ENCODE measurements around the gene JMJD1C.

JMJD1C gene

DNA sequence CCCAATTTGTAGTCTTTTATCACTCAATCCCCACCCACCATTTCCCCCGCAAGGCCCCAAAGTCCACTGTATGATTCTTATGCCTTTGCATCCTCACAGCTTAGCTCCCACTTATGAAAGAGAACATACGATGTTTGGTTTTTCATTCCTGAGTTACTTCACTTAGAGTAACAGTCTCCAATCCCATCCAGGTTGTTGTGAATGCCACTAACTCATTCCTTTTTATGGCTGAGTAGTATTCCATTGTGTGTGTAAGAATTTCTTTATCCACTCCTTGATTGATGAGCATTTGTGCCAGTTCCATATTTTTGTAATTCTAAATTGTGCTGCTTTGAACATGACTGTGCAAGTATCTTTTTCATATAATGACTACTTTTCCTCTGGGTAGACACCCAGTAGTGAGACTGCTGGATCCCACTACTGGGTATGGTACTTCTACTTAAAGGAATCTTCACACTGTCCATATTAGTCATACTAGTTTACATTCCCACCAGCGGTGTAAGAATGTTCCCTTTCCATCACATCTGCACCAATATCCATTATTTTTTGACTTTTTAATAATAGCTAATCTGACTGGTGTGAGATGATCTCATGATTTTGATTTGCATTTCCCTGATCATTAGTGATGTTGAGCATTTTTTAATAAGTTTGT, 152.6 kb downstream of the JMJD1C start:
- Histone ChIP-seq H3K4me1 (ENCODE audit: control insufficient read depth, insufficient read depth, low read length) (no peaks in the 10 kb centered on the region; the same call in 1 of the 2 replicates), H3K27ac (ENCODE audit: extremely low read depth, low read depth, low read length) (no peak overlapping the region)
- POLR2A ChIA-PET = no interaction called here

DNA sequence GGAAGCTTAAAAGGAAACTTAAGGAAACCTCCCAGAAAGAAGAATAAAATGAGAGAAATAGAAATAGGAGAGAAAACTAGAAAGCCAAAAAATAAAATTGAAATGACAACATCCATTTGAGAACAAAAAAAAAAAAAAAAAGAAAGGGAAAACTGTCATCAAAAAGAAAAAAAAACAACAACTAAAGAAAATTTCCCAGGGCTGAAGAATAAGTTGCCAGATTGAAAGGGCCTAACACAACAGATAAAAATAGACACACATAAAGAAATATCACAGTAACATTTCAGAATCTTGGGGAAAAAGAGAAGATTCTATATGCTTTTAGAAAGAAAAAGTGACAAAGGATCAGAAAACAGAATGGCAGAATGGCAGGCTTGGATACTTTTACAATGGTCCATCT, 157.1 kb downstream of the JMJD1C start:
- Histone ChIP-seq H3K4me3 (ENCODE audit: low read depth, low read length) (no peak overlapping the region), H3K36me3 (ENCODE audit: control insufficient read depth in 2 of 2, insufficient read depth in 1 of 2, low read length in 2 of 2) (no peaks in the 10 kb centered on the region; a peak in 1 of 3 replicates), H3K9me3 (ENCODE audit: control insufficient read depth, insufficient read depth, low read depth, low read length) (no peaks in the 10 kb centered on the region), H3K27ac (ENCODE audit: extremely low read depth, low read depth, low read length) (no peak overlapping the region), H3K4me1 (ENCODE audit: control insufficient read depth, insufficient read depth, low read length) (no peaks in the 10 kb centered on the region)
- ChIA-PET CTCF (no interaction called here), POLR2A (interaction anchor here (0.7 kb wide), 1 partner anchor 35 kb away, joined by 4 read pairs; no protein-coding TSS in a partner anchor)
- TF ChIP-seq HOXA7 (CRISPR knock-in tag; IDR thresholded peaks at IDR 0.05; ENCODE audit: borderline replicate concordance) = no peak
- peak; percentile 73 for TF ChIP-seq PRDM1 (tag by site-specific recombination; IDR thresholded peaks at IDR 0.05)
- TF ChIP-seq, protein P1, sequence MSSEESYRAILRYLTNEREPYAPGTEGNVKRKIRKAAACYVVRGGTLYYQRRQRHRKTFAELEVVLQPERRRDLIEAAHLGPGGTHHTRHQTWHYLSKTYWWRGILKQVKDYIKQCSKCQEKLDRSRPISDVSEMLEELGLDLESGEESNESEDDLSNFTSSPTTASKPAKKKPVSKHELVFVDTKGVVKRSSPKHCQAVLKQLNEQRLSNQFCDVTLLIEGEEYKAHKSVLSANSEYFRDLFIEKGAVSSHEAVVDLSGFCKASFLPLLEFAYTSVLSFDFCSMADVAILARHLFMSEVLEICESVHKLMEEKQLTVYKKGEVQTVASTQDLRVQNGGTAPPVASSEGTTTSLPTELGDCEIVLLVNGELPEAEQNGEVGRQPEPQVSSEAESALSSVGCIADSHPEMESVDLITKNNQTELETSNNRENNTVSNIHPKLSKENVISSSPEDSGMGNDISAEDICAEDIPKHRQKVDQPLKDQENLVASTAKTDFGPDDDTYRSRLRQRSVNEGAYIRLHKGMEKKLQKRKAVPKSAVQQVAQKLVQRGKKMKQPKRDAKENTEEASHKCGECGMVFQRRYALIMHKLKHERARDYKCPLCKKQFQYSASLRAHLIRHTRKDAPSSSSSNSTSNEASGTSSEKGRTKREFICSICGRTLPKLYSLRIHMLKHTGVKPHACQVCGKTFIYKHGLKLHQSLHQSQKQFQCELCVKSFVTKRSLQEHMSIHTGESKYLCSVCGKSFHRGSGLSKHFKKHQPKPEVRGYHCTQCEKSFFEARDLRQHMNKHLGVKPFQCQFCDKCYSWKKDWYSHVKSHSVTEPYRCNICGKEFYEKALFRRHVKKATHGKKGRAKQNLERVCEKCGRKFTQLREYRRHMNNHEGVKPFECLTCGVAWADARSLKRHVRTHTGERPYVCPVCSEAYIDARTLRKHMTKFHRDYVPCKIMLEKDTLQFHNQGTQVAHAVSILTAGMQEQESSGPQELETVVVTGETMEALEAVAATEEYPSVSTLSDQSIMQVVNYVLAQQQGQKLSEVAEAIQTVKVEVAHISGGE (tag by site-specific recombination; conservative IDR thresholded peaks at IDR 0.05; ENCODE audit: low read depth) = no peak
- TF ChIP-seq, protein P2, sequence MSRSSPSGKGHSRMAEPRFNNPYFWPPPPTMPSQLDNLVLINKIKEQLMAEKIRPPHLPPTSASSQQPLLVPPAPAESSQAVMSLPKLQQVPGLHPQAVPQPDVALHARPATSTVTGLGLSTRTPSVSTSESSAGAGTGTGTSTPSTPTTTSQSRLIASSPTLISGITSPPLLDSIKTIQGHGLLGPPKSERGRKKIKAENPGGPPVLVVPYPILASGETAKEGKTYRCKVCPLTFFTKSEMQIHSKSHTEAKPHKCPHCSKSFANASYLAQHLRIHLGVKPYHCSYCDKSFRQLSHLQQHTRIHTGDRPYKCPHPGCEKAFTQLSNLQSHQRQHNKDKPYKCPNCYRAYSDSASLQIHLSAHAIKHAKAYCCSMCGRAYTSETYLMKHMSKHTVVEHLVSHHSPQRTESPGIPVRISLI (tag by site-specific recombination; IDR thresholded peaks at IDR 0.05) = peak; percentile 38; the same call in 1 of the 2 replicates

More for the DNA sequence above, 152.6 kb downstream of the JMJD1C start:
- H3K4me3 ChIP-seq (ENCODE audit: low read depth, low read length) = no peak overlapping the region
- CTCF ChIA-PET = interaction anchor here (1.0 kb wide), 1 partner anchor 96 kb away, joined by 3 read pairs; no protein-coding TSS in a partner anchor
- TF ChIP-seq, protein P3, sequence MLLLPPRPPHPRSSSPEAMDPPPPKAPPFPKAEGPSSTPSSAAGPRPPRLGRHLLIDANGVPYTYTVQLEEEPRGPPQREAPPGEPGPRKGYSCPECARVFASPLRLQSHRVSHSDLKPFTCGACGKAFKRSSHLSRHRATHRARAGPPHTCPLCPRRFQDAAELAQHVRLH (tag by site-specific recombination; IDR thresholded peaks at IDR 0.05) = 0 out of 2 replicates have a peak, but pooled peaks have one; percentile 45
- TF ChIP-seq ZNF837 (tag by site-specific recombination; IDR thresholded peaks at IDR 0.05) = no peak
- no peak for TF ChIP-seq ZNF530 (tag by site-specific recombination; IDR thresholded peaks at IDR 0.05; ENCODE audit: low read depth)
- TF ChIP-seq ZNF146 (tag by site-specific recombination; IDR thresholded peaks at IDR 0.05) = peak; percentile 70
- TF ChIP-seq RBAK (tag by site-specific recombination; IDR thresholded peaks at IDR 0.05) = no peak
- no peaks in the 10 kb centered on the region for H3K36me3 ChIP-seq (ENCODE audit: control insufficient read depth in 2 of 2, insufficient read depth in 1 of 2, low read length in 2 of 2)
- H3K9me3 ChIP-seq (ENCODE audit: control insufficient read depth, insufficient read depth, low read depth, low read length) = no peaks in the 10 kb centered on the region

DNA sequence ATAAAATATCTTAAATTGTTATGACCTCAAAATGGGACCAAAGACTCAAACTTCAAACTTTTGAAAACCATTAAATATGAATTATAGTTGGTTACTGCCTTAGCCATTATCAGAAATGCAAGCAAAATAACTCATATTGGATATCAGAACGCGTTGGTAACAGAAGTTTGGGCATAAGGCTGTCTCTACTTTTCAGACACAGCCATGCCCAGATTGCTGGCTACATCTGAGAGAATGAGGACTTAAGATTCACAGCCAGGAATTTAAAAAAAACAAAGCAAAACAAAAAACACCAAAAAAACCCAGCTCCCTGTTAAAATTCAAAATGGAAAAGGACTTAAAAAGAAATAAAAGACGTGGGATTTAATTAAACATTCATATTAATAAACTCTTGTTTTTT, 161.6 kb downstream of the JMJD1C start:
- H3K27ac ChIP-seq (ENCODE audit: extremely low read depth, low read depth, low read length) = no peak overlapping the region
- CTCF ChIA-PET = interaction anchor here (1.0 kb wide), 1 partner anchor 87 kb away, joined by 3 read pairs; no protein-coding TSS in a partner anchor
- POLR2A ChIA-PET = no interaction called here

DNA sequence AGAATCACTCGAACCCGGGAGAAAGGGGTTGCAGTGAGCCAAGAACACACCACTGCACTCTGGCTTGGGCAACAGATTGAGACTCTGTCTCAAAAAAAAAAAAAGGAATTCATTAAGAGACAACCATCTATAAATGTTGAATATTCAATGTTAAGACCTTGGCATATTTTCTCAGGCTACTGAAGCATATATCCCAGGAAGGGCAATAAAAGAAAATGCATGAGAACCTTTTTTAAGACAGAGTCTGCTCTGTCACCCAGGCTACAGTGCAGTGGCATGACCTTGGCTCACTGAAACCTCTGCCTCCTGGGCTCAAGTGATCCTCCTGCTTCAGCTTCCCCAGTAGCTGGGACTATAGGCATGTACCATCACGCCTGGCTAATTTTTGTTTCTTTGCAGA, 165.0 kb downstream of the JMJD1C start:
- no peaks in the 10 kb centered on the region; a peak in 1 of 3 replicates for H3K36me3 ChIP-seq (ENCODE audit: control insufficient read depth in 2 of 2, insufficient read depth in 1 of 2, low read length in 2 of 2)
- no peak overlapping the region for H3K4me3 ChIP-seq (ENCODE audit: low read depth, low read length)
- H3K4me1 ChIP-seq (ENCODE audit: control insufficient read depth, insufficient read depth, low read length) = no peaks in the 10 kb centered on the region
- TF ChIP-seq ZNF777 (tag by site-specific recombination; IDR thresholded peaks at IDR 0.05; ENCODE audit: borderline replicate concordance) (no peak), OSR2 (tag by site-specific recombination; IDR thresholded peaks at IDR 0.05) (peak; percentile 30; the same call in 1 of the 2 replicates)
- no peaks in the 10 kb centered on the region for H3K9me3 ChIP-seq (ENCODE audit: control insufficient read depth, insufficient read depth, low read depth, low read length)
- ChIA-PET CTCF (interaction anchor here (0.7 to 1.1 kb wide), 2 partner anchors 14 to 20 kb away, joined by 3 to 4 read pairs; no protein-coding TSS in a partner anchor), POLR2A (no interaction called here)
- H3K27ac ChIP-seq (ENCODE audit: extremely low read depth, low read depth, low read length) = no peak overlapping the region

More for the DNA sequence above, 161.6 kb downstream of the JMJD1C start:
- Histone ChIP-seq H3K9me3 (ENCODE audit: control insufficient read depth, insufficient read depth, low read depth, low read length) (no peaks in the 10 kb centered on the region), H3K36me3 (ENCODE audit: control insufficient read depth in 2 of 2, insufficient read depth in 1 of 2, low read length in 2 of 2) (no peaks in the 10 kb centered on the region; a peak in 1 of 3 replicates), H3K4me3 (ENCODE audit: low read depth, low read length) (no peak overlapping the region), H3K4me1 (ENCODE audit: control insufficient read depth, insufficient read depth, low read length) (no peaks in the 10 kb centered on the region)
- no peak for TF ChIP-seq ZNF660 (tag by site-specific recombination; IDR thresholded peaks at IDR 0.05)

All from HEK293 (cell line).